Activated CD8-positive, alpha-beta memory T cell treated with anti-CD3 and anti-CD28 coated beads for 1 hour (primary cell): Measurements from ENCODE around the gene OR51B4.
"Not testable (repeated sequence)": the region's sequence is repeated elsewhere in the genome, so short reads cannot be mapped to it uniquely, and the experiment has no call there.

Source experiments
- DNase-seq, 2 donors: peaks; one replicate each; pipeline ENCODE4 v3.0.0-alpha.2; 2020; ENCODE audit warnings: low read depth in 1 of 2; ENCODE audit errors: extremely low read depth in 1 of 2

OR51B4 gene

GRCh38 chr11:5294342-5294995 lies 7.3 kb downstream of the OR51B4 start:
- DNase-seq = not testable (repeated sequence)

GRCh38 chr11:5293028-5293427 lies 8.7 kb downstream of the OR51B4 start:
- DNase-seq = no peak

- DNase-seq = no peak
Observed at GRCh38 chr11:5291207-5291838, 10.4 kb downstream of the OR51B4 start.

GRCh38 chr11:5290106-5290505 lies 11.6 kb downstream of the OR51B4 start:
- DNase-seq = no peak

GRCh38 chr11:5289696-5290095 lies 12.1 kb downstream of the OR51B4 start:
- DNase-seq = no peak

GRCh38 chr11:5288906-5289550 lies 12.7 kb downstream of the OR51B4 start:
- no peak for DNase-seq

- no peak for DNase-seq
Observed at GRCh38 chr11:5288108-5288905, 13.4 kb downstream of the OR51B4 start.

GRCh38 chr11:5286901-5287300 lies 14.8 kb downstream of the OR51B4 start:
- no peak for DNase-seq

- no peak for DNase-seq
Observed at GRCh38 chr11:5286351-5286750, 15.4 kb downstream of the OR51B4 start.

- DNase-seq = no peak
Observed at GRCh38 chr11:5285703-5286340, 15.9 kb downstream of the OR51B4 start.

GRCh38 chr11:5284637-5285036 lies 17.1 kb downstream of the OR51B4 start:
- DNase-seq = no peak

- DNase-seq = no peak
Observed at GRCh38 chr11:5283882-5284281, 17.9 kb downstream of the OR51B4 start.

- no peak for DNase-seq
Observed at GRCh38 chr11:5283086-5283485, 18.7 kb downstream of the OR51B4 start.

GRCh38 chr11:5282628-5283027 lies 19.1 kb downstream of the OR51B4 start:
- no peak for DNase-seq

GRCh38 chr11:5281596-5281995 lies 20.1 kb downstream of the OR51B4 start:
- DNase-seq = no peak

- DNase-seq = no peak
Observed at GRCh38 chr11:5280582-5281102, 21.1 kb downstream of the OR51B4 start.

- no peak for DNase-seq
Observed at GRCh38 chr11:5279471-5280090, 22.2 kb downstream of the OR51B4 start.

GRCh38 chr11:5277807-5278382 lies 23.9 kb downstream of the OR51B4 start:
- no peak for DNase-seq

GRCh38 chr11:5276697-5277096 lies 25.0 kb downstream of the OR51B4 start:
- no peak for DNase-seq
